ENCODE data around the gene CENPL.

CENPL gene

GRCh38 chr1:173753830-173754229, 70.9 kb downstream of the CENPL start:
- DNase-seq: no peak

Measured in stimulated activated CD4-positive, alpha-beta T cell treated with anti-CD3 and anti-CD28 coated beads, Interleukin-4, amount 100 ng/mL, for 1 hour (primary cell).